SK-N-SH (cell line): Measurements from ENCODE around the gene ZNF547. TPM values are rescaled to one million over a fixed set of nuclear protein-coding genes. Genes with fewer than 3 reads are reported as not detected.

Source experiments
- CTCF ChIP-seq: fragments of 200-600 bp; sonication (generic); IDR thresholded peaks from 2 replicates; pipeline ENCODE4 v1.6.1; 2017; ENCODE audit warnings: antibody characterized with exemption, mild to moderate bottlenecking, moderate library complexity
- FOXJ3 ChIP-seq: sonication (generic); formaldehyde crosslinking; IDR thresholded peaks from 2 replicates; pipeline ENCODE4 v1.5.1; 2020; ENCODE audit warnings: mild to moderate bottlenecking, missing genetic modification reagents
- FOXM1 ChIP-seq: IDR thresholded peaks from 2 replicates; pipeline ENCODE4 v1.4.0; 2012; ENCODE audit warnings: low read depth, mild to moderate bottlenecking
- GATA2 ChIP-seq: sonication (generic); formaldehyde crosslinking; IDR thresholded peaks from 2 replicates; pipeline ENCODE4 v1.5.0; 2020; ENCODE audit warnings: mild to moderate bottlenecking, missing genetic modification reagents
- JUND ChIP-seq: IDR thresholded peaks from 2 replicates; pipeline ENCODE4 v1.4.0; 2012
- MXI1 ChIP-seq: IDR thresholded peaks from 2 replicates; pipeline ENCODE4 v1.6.1; 2012; ENCODE audit warnings: mild to moderate bottlenecking, low read depth, low read length, improper control_type of control experiment
- NFIC ChIP-seq: IDR thresholded peaks from 2 replicates; pipeline ENCODE4 v1.4.0; 2012; ENCODE audit warnings: borderline replicate concordance
- POLR2AphosphoS5 ChIP-seq: IDR thresholded peaks from 2 replicates; pipeline ENCODE4 v1.6.1; 2012; ENCODE audit warnings: low read depth, low read length
- RAD21 ChIP-seq: IDR thresholded peaks from 2 replicates; pipeline ENCODE4 v1.6.1; 2012; ENCODE audit warnings: mild to moderate bottlenecking, low read length
- RCOR1 ChIP-seq: fragments of 150-350 bp; IDR thresholded peaks from 2 replicates; pipeline ENCODE4 v1.6.1; 2017; ENCODE audit warnings: antibody characterized with exemption, low read length
- REST ChIP-seq: IDR thresholded peaks from 2 replicates; pipeline ENCODE4 v1.6.1; 2012; ENCODE audit warnings: mild to moderate bottlenecking, low read depth, low read length, moderate library complexity
- RFX5 ChIP-seq: IDR thresholded peaks from 2 replicates; pipeline ENCODE4 v1.6.1; 2012; ENCODE audit warnings: mild to moderate bottlenecking, improper control_type of control experiment, low read length
- RXRA ChIP-seq: IDR thresholded peaks from 2 replicates; pipeline ENCODE4 v1.4.0; 2012; ENCODE audit warnings: low read depth, mild to moderate bottlenecking, borderline replicate concordance
- TEAD4 ChIP-seq: IDR thresholded peaks from 2 replicates; pipeline ENCODE4 v1.4.0; 2012; ENCODE audit warnings: mild to moderate bottlenecking, borderline replicate concordance; ENCODE audit not compliant: insufficient read depth
- ZBTB33 ChIP-seq: IDR thresholded peaks from 2 replicates; pipeline ENCODE4 v1.4.0; 2012; ENCODE audit warnings: low read depth, borderline replicate concordance
- polyA plus RNA-seq, 3 experiments: library from polyadenylated mRNA; depleted of rRNA; stranded (reverse); fragments of >200 nt; gene quantifications; 2 replicates each; pipeline ENCODE4 v1.2.3, GENCODE V29; 2012

Gene ZNF547
- polyA plus RNA-seq, 1 of the 3 experiments (the other 2 are of a cell fraction) = 1.5 TPM

- TF ChIP-seq FOXJ3 (CRISPR knock-in tag) = 0 out of 2 replicates have a peak, but pooled peaks have one; percentile 47
- no peak for TF ChIP-seq TEAD4
- TF ChIP-seq RCOR1 = no peak
- no peak for TF ChIP-seq GATA2 (CRISPR knock-in tag)
- TF ChIP-seq RFX5 = peak; percentile 26; the same call in 1 of the 2 replicates
- no peak for TF ChIP-seq REST
- no peak for TF ChIP-seq NFIC
- peak; percentile 8; the same call in 1 of the 2 replicates for TF ChIP-seq RAD21
- no peak for TF ChIP-seq POLR2AphosphoS5
- TF ChIP-seq MXI1 = peak; percentile 82
- no peak for TF ChIP-seq RXRA
- TF ChIP-seq FOXM1 = no peak
- TF ChIP-seq ZBTB33 = peak; percentile 88
- TF ChIP-seq JUND = no peak
- TF ChIP-seq CTCF = peak; percentile 24
Observed at GRCh38 chr19:57389730-57390598, 26.6 kb downstream of the ZNF547 start, which contains the start of gene ZNF548 (continued).
